HCT116 (cell line): ENCODE results near the gene CHFR. TPM values are rescaled to one million over a fixed set of nuclear protein-coding genes. Genes with fewer than 3 reads are reported as not detected.

Experiments
- ATAC-seq: fragments of 200-7000 bp; cut with Tn5 transposase; 2 replicates; pipeline ENCODE4 v1.9.1; 2020; ENCODE audit warnings: mild to moderate bottlenecking, moderate library complexity
- BruUV-seq: library from RNA; stranded (reverse); fragments of 400-500 nt; replicated peaks from 2 replicates; lab custom pipeline; 2021; lab: Mats Ljungman, UMichigan
- CTCF ChIA-PET: fragments of 300-600 bp; sonication (Branson Sonifier 250); formaldehyde crosslinking; loops from one replicate; lab custom pipeline; 2021; ENCODE audit warnings: antibody characterized with exemption; lab: Charles Lee
- POLR2A ChIA-PET: fragments of 300-600, 350-600 bp; sonication (Branson Sonifier 250); formaldehyde crosslinking; loops from one replicate; lab custom pipeline; 2021; ENCODE audit warnings: antibody characterized with exemption; lab: Charles Lee
- RAD21 ChIA-PET, 2 experiments: fragments of 300-600 bp; sonication (Branson Sonifier 250); formaldehyde crosslinking; loops; one replicate each; lab custom pipeline; 2023; ENCODE audit warnings: low total read pairs in 2 of 2; ENCODE audit not compliant: uncharacterized antibody in 2 of 2, unreplicated experiment in 2 of 2, low non-redundant PET in 1 of 2; lab: Charles Lee
- DNase-seq: peaks from one replicate; pipeline ENCODE4 v3.0.0-alpha.2; 2010; ENCODE audit warnings: low read depth, low spot score
- H2AFZ ChIP-seq: fragments of 200-600 bp; shearing (Covaris generic), sonication (generic); 2 replicates; pipeline ENCODE4 v1.6.1; 2017; ENCODE audit warnings: low read depth, mixed run types, mixed read lengths, antibody characterized with exemption, low read length; ENCODE audit not compliant: poor library complexity, severe bottlenecking
- H3K27ac ChIP-seq: 2 replicates; pipeline ENCODE4 v1.5.1; 2012; ENCODE audit warnings: low read depth, low read length
- H3K27me3 ChIP-seq: fragments of 200-600 bp; sonication (generic); 2 replicates; pipeline ENCODE4 v1.6.1; 2016; ENCODE audit warnings: mixed run types, low read length, mixed read lengths; ENCODE audit not compliant: insufficient read depth
- H3K36me3 ChIP-seq, 2 experiments: fragments of 200-500 bp in 1 of 2; fragments of 200-600 bp in 1 of 2; sonication (Bioruptor generic) in 1 of 2; sonication (generic) in 1 of 2; 2 replicates each; pipeline versions ENCODE4 v1.5.1 to v1.6.1; 2014 to 2016; ENCODE audit warnings: low read length in 2 of 2, inconsistent platforms in 1 of 2, mixed read lengths in 1 of 2, mixed run types in 1 of 2; ENCODE audit not compliant: insufficient read depth in 2 of 2, control insufficient read depth in 1 of 2
- H3K4me1 ChIP-seq, 2 experiments: fragments of 200-600 bp in 1 of 2; sonication (generic) in 1 of 2; 2 replicates each; pipeline versions ENCODE4 v1.5.1 to v1.6.1; 2012 to 2017; ENCODE audit warnings: low read length in 2 of 2, inconsistent platforms in 1 of 2, mild to moderate bottlenecking in 1 of 2, mixed read lengths in 1 of 2, mixed run types in 1 of 2, moderate library complexity in 1 of 2; ENCODE audit not compliant: insufficient read depth in 2 of 2, control insufficient read depth in 1 of 2
- H3K4me2 ChIP-seq: fragments of 200-600 bp; sonication (generic); 2 replicates; pipeline ENCODE4 v1.6.1; 2017; ENCODE audit warnings: mixed run types, low read length, mixed read lengths
- H3K4me3 ChIP-seq, 2 experiments: fragments of 200-600 bp in 1 of 2; sonication (generic) in 1 of 2; replicated peaks in 1 of 2; 2 replicates each; pipeline ENCODE4 v1.5.1; 2011 to 2016; ENCODE audit warnings: low read length in 2 of 2, control low read depth in 1 of 2, low read depth in 1 of 2, mild to moderate bottlenecking in 1 of 2, mixed read lengths in 1 of 2, mixed run types in 1 of 2
- H3K79me2 ChIP-seq: fragments of 200-600 bp; sonication (generic); 2 replicates; pipeline ENCODE4 v1.6.1; 2017; ENCODE audit warnings: mild to moderate bottlenecking, mixed run types, low read length, moderate library complexity, mixed read lengths; ENCODE audit not compliant: insufficient read depth
- H3K9ac ChIP-seq: fragments of 200-600 bp; sonication (generic); 2 replicates; pipeline ENCODE4 v1.6.1; 2016; ENCODE audit warnings: low read length, mixed read lengths
- H3K9me2 ChIP-seq: fragments of 200-600 bp; sonication (generic), shearing (Covaris generic); 2 replicates; pipeline ENCODE4 v1.6.1; 2017; ENCODE audit warnings: mixed run types, mild to moderate bottlenecking, moderate library complexity; ENCODE audit not compliant: insufficient read depth
- H3K9me3 ChIP-seq, 2 experiments: fragments of 200-500 bp in 1 of 2; fragments of 200-600 bp in 1 of 2; sonication (Bioruptor generic) in 1 of 2; sonication (generic) in 1 of 2; 2 replicates each; pipeline ENCODE4 v1.6.1; 2014 to 2017; ENCODE audit warnings: low read length in 2 of 2, mixed read lengths in 2 of 2, inconsistent platforms in 1 of 2, low read depth in 1 of 2, mild to moderate bottlenecking in 1 of 2, mixed run types in 1 of 2, moderate library complexity in 1 of 2; ENCODE audit not compliant: control insufficient read depth in 1 of 2, insufficient read depth in 1 of 2
- H4K20me1 ChIP-seq: fragments of 200-600 bp; sonication (generic), shearing (Covaris generic); 2 replicates; pipeline ENCODE4 v1.6.1; 2017; ENCODE audit warnings: mixed run types, mild to moderate bottlenecking, moderate library complexity; ENCODE audit not compliant: insufficient read depth
- CEBPB ChIP-seq: IDR thresholded peaks from 2 replicates; pipeline ENCODE4 v1.6.1; 2012; ENCODE audit warnings: low read depth
- CTCF ChIP-seq, 3 experiments: fragments of 200-600 bp in 1 of 3; sonication (generic) in 1 of 3; IDR thresholded peaks in 2 of 3; conservative IDR thresholded peaks in 1 of 3; 2 replicates each; pipeline ENCODE4 v1.5.1; 2012 to 2017; ENCODE audit warnings: low read depth in 2 of 3, low read length in 2 of 3, antibody characterized with exemption in 1 of 3, borderline replicate concordance in 1 of 3, control low read depth in 1 of 3, mild to moderate bottlenecking in 1 of 3, mixed read lengths in 1 of 3, mixed run types in 1 of 3, moderate library complexity in 1 of 3; ENCODE audit not compliant: insufficient read depth in 1 of 3
- EGR1 ChIP-seq: IDR thresholded peaks from 2 replicates; pipeline ENCODE4 v1.6.1; 2012; ENCODE audit warnings: low read depth
- ELF1 ChIP-seq: IDR thresholded peaks from 2 replicates; pipeline ENCODE4 v1.6.1; 2012; ENCODE audit warnings: low read depth, borderline replicate concordance
- MAX ChIP-seq: IDR thresholded peaks from 2 replicates; pipeline ENCODE4 v1.6.1; 2012
- POLR2A ChIP-seq: IDR thresholded peaks from 2 replicates; pipeline ENCODE4 v1.7.0; 2011; ENCODE audit warnings: borderline replicate concordance; ENCODE audit not compliant: insufficient read depth, insufficient read length; ENCODE audit errors: extremely low read depth
- POLR2AphosphoS5 ChIP-seq: IDR thresholded peaks from 2 replicates; pipeline ENCODE4 v1.6.1; 2011; ENCODE audit warnings: mild to moderate bottlenecking, low read depth, low read length, moderate library complexity
- RAD21 ChIP-seq: IDR thresholded peaks from 2 replicates; pipeline ENCODE4 v1.6.1; 2012; ENCODE audit warnings: low read depth, mild to moderate bottlenecking
- SRF ChIP-seq: IDR thresholded peaks from 2 replicates; pipeline ENCODE4 v1.6.1; 2012; ENCODE audit warnings: low read depth
- TCF7L2 ChIP-seq: IDR thresholded peaks from 2 replicates; pipeline ENCODE4 v1.7.0; 2011; ENCODE audit warnings: borderline replicate concordance, inconsistent platforms; ENCODE audit not compliant: insufficient read depth, insufficient read length; ENCODE audit errors: extremely low read depth
- ZFX ChIP-seq: fragments of 450-650 bp; IDR thresholded peaks from 2 replicates; pipeline ENCODE4 v1.6.1; 2017
- ZNF274 ChIP-seq: fragments of 200-500 bp; sonication (Bioruptor generic); IDR thresholded peaks from 2 replicates; pipeline ENCODE4 v1.6.1; 2014; ENCODE audit warnings: mild to moderate bottlenecking, low read depth, low read length, inconsistent platforms
- intact Hi-C: fragments of 100-400 bp; cut with micrococcal nuclease; formaldehyde crosslinking; loops from 2 replicates; pipeline ENCODE4 v1.10.0; 2022
- total RNA-seq: library from RNA; stranded (reverse); gene quantifications from one replicate; pipeline ENCODE4 v1.2.1, GENCODE V29; 2021; ENCODE audit not compliant: unreplicated experiment

CHFR gene
- total RNA-seq, 1 experiment from 2014 or later: 0.39 TPM

- Histone ChIP-seq H3K27ac (no peak overlapping the region), H3K4me3 (no peak overlapping the region), H3K4me1 (no peaks in the 10 kb centered on the region), H3K9me3 (peaks cover 1 to 22% of the 10 kb centered on the region in 2 experiments; a peak in 2 of 4 replicates), H4K20me1 (no peaks in the 10 kb centered on the region), H2AFZ (no peak overlapping the region), H3K4me2 (no peak overlapping the region), H3K79me2 (no peaks in the 10 kb centered on the region), H3K9ac (no peak overlapping the region), H3K27me3 (no peaks in the 10 kb centered on the region), H3K36me3 (no peaks in the 10 kb centered on the region), H3K9me2 (no peaks in the 10 kb centered on the region)
- DNase-seq: no peak
- TF ChIP-seq SRF: no peak
- TF ChIP-seq TCF7L2: no peak
- no peak for TF ChIP-seq POLR2AphosphoS5
- no peak for TF ChIP-seq ELF1
- TF ChIP-seq EGR1: no peak
- TF ChIP-seq RAD21: no peak
- TF ChIP-seq POLR2A: no peak
- TF ChIP-seq ZFX: no peak
- no peak for TF ChIP-seq MAX
- TF ChIP-seq CEBPB: no peak
- no peak for TF ChIP-seq CTCF (IDR thresholded peaks at IDR 0.05 in 2 of 3, conservative IDR thresholded peaks at IDR 0.05 in 1 of 3; ENCODE audit: borderline replicate concordance in 1 of 3, insufficient read depth in 1 of 3, low read depth in 2 of 3, low read length in 2 of 3)
- TF ChIP-seq ZNF274: no peak
- no TSS peak for BruUV-seq
- intact Hi-C loops: no loop called here
- ChIA-PET POLR2A (no interaction called here), CTCF (no interaction called here), RAD21 (no interaction called here)
- ATAC-seq: no peak
These were observed 31.3 kb upstream of the CHFR start for GRCh38 chr12:132918680-132919079.
